Smooth muscle cell (in vitro differentiated cells): Measurements from ENCODE around the gene GLYATL2. TPM values are rescaled to one million over a fixed set of nuclear protein-coding genes. Genes with fewer than 3 reads are reported as not detected.

ENCODE experiments used
- DNase-seq: peaks from one replicate; lab custom pipeline; 2025; ENCODE audit not compliant: unreplicated experiment; lab: John Stamatoyannopoulos, UW
- H2AFZ ChIP-seq: fragments of 200-600 bp; sonication (generic); 2 replicates; pipeline ENCODE4 v1.6.0; 2016; ENCODE audit warnings: antibody characterized with exemption, low read depth, mild to moderate bottlenecking
- H3F3A ChIP-seq: fragments of 200-600 bp; sonication (generic); 2 replicates; pipeline ENCODE4 v1.6.0; 2017; ENCODE audit warnings: antibody characterized with exemption, low read depth
- H3K27ac ChIP-seq: fragments of 200-600 bp; sonication (generic); 2 replicates; pipeline ENCODE4 v1.5.1; 2016; ENCODE audit warnings: low read depth, mild to moderate bottlenecking
- H3K27me3 ChIP-seq: fragments of 200-600 bp; sonication (generic); 2 replicates; pipeline ENCODE4 v1.6.1; 2016; ENCODE audit warnings: low read depth, mild to moderate bottlenecking
- H3K36me3 ChIP-seq: fragments of 200-600 bp; sonication (generic); 2 replicates; pipeline ENCODE4 v1.5.1; 2016; ENCODE audit warnings: low read depth
- H3K4me1 ChIP-seq: fragments of 200-600 bp; sonication (generic); 2 replicates; pipeline ENCODE4 v1.5.1; 2016; ENCODE audit warnings: low read depth
- H3K4me2 ChIP-seq: fragments of 200-600 bp; sonication (generic); 2 replicates; pipeline ENCODE4 v1.6.0; 2016; ENCODE audit warnings: mild to moderate bottlenecking
- H3K4me3 ChIP-seq: fragments of 200-600 bp; sonication (generic); 2 replicates; pipeline ENCODE4 v1.5.1; 2016; ENCODE audit warnings: mild to moderate bottlenecking
- H3K79me2 ChIP-seq: fragments of 200-600 bp; sonication (generic); 2 replicates; pipeline ENCODE4 v1.6.0; 2016; ENCODE audit warnings: low read depth, mild to moderate bottlenecking
- H3K9ac ChIP-seq: fragments of 200-600 bp; sonication (generic); 2 replicates; pipeline ENCODE4 v1.6.0; 2016; ENCODE audit warnings: low read depth
- H3K9me3 ChIP-seq: fragments of 200-600 bp; sonication (generic); replicated peaks from 2 replicates; pipeline ENCODE4 v1.5.1; 2016; ENCODE audit warnings: low read depth
- H4K20me1 ChIP-seq: fragments of 200-600 bp; sonication (generic); 2 replicates; pipeline ENCODE4 v1.6.0; 2016; ENCODE audit warnings: low read depth
- WGBS: methylation state at CpG from one replicate; pipeline ENCODE4 v1.1.7; 2016; ENCODE audit warnings: low lambda C conversion rate; 5-methylcytosine and 5-hydroxymethylcytosine counted together
- polyA plus RNA-seq: library from polyadenylated mRNA; unstranded; fragments of >200 nt; fragmentation: Nextera tagmentation; extraction: Ambion mirVana; gene quantifications from 2 replicates; pipeline ENCODE4 v1.2.1, GENCODE V29; 2016
- total RNA-seq: library from RNA; depleted of rRNA; stranded (reverse); fragments of >200 nt; gene quantifications from 2 replicates; pipeline ENCODE4 v1.2.3, GENCODE V29; 2014
- TF ChIP-seq, protein P1 (sequence below): fragments of 200-600 bp; sonication (generic); IDR thresholded peaks from 2 replicates; pipeline ENCODE4 v1.5.1; 2017; ENCODE audit warnings: borderline replicate concordance, mild to moderate bottlenecking, antibody characterized with exemption; ENCODE audit not compliant: insufficient read depth, poor library complexity, severe bottlenecking

The GLYATL2 gene
- total and polyA plus RNA-seq, 2 experiments from 2014 or later, result 0.09 to 1.6 TPM

DNA sequence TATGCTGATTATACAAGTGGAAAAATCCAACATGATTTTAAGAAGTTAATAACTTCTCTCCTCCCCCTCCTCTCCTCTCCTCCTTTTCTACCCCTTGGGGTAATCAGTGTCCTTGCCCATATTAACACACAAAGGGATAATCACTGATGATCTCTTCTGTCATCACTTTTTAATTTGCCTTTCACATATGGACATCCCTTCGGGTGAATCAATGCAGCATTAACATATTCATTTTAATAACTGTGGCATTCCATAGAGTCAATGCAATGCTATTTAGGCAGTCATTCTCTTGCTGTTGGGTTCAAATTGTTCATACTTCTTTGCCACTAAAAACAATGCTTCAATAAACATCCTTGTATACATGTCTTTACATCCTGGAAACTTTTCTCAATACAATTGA, 42.9 kb upstream of the GLYATL2 start:
- Histone ChIP-seq H3K9me3 (no peaks in the 10 kb centered on the region), H3K27me3 (no peaks in the 10 kb centered on the region), H3K4me1 (no peaks in the 10 kb centered on the region), H2AFZ (no peak overlapping the region), H3K79me2 (no peaks in the 10 kb centered on the region), H4K20me1 (no peaks in the 10 kb centered on the region), H3K4me2 (no peak overlapping the region), H3K9ac (no peak overlapping the region), H3K36me3 (no peaks in the 10 kb centered on the region), H3K27ac (no peak overlapping the region), H3K4me3 (no peak overlapping the region), H3F3A (no peaks in the 10 kb centered on the region)
- WGBS, result 71% methylated on average over 1 of the region's 1 CpG
- TF ChIP-seq, protein P1, sequence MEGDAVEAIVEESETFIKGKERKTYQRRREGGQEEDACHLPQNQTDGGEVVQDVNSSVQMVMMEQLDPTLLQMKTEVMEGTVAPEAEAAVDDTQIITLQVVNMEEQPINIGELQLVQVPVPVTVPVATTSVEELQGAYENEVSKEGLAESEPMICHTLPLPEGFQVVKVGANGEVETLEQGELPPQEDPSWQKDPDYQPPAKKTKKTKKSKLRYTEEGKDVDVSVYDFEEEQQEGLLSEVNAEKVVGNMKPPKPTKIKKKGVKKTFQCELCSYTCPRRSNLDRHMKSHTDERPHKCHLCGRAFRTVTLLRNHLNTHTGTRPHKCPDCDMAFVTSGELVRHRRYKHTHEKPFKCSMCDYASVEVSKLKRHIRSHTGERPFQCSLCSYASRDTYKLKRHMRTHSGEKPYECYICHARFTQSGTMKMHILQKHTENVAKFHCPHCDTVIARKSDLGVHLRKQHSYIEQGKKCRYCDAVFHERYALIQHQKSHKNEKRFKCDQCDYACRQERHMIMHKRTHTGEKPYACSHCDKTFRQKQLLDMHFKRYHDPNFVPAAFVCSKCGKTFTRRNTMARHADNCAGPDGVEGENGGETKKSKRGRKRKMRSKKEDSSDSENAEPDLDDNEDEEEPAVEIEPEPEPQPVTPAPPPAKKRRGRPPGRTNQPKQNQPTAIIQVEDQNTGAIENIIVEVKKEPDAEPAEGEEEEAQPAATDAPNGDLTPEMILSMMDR, result no peak
- DNase-seq, result no peak

DNA sequence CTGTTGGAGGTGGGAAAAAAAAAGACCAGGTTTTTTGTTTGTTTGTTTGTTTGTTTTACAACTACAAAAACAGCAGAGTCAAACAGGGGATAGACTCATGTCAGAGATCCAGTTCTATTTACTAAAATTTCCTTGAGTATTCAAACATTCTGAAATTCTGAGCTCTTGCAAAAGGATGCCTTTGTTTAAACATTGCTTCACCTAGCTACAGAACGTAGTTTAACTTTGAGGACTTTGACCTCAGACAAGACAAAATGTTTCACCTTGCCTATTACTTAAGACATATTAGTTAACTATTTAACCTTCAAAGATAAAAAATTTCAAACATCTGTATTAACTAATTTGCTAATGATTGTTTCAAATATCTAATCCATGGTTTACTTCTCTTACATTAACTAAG, 36.1 kb upstream of the GLYATL2 start:
- no peak for DNase-seq
- no peaks in the 10 kb centered on the region for H3K79me2 ChIP-seq
- no peak overlapping the region for H3K27ac ChIP-seq
- H4K20me1 ChIP-seq, result no peaks in the 10 kb centered on the region
- no peaks in the 10 kb centered on the region for H3F3A ChIP-seq
- H3K36me3 ChIP-seq, result no peaks in the 10 kb centered on the region
- no peak overlapping the region for H3K9ac ChIP-seq
- no peaks in the 10 kb centered on the region for H3K27me3 ChIP-seq
- no peak overlapping the region for H3K4me3 ChIP-seq
- H2AFZ ChIP-seq, result no peak overlapping the region
- 86% methylated on average over 1 of the region's 1 CpG for WGBS
- no peak overlapping the region for H3K4me2 ChIP-seq
- peaks cover 5% of the 10 kb centered on the region for H3K9me3 ChIP-seq
- no peaks in the 10 kb centered on the region for H3K4me1 ChIP-seq
- TF ChIP-seq, protein P1, result no peak

DNA sequence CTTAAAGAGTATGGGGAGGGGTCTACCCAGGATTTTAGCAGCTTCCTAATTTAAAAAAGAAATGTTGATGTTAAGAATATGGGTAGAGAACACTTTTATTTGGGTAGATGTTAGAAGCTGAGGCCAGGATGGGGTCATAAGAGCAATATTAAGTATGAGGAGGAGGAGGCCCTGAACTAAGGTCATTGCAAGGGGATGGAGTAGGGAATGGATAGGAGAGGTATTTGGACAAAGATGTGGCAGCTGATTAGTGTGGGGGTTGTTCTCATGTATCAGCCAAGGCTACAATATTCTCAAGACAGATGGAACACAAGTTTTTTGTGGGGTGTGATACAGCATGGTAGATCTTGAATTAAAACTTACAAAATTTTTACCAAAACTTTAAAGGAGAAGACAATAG, 35.7 kb upstream of the GLYATL2 start:
- Histone ChIP-seq H3K27ac (no peak overlapping the region), H3K36me3 (no peaks in the 10 kb centered on the region), H4K20me1 (no peaks in the 10 kb centered on the region), H2AFZ (no peak overlapping the region), H3K9me3 (peaks cover 5% of the 10 kb centered on the region), H3K9ac (no peak overlapping the region), H3K4me3 (no peak overlapping the region), H3K79me2 (no peaks in the 10 kb centered on the region), H3K4me2 (no peak overlapping the region), H3K27me3 (no peaks in the 10 kb centered on the region), H3K4me1 (no peaks in the 10 kb centered on the region), H3F3A (no peaks in the 10 kb centered on the region)
- no peak for DNase-seq
- TF ChIP-seq, protein P1, result no peak

DNA sequence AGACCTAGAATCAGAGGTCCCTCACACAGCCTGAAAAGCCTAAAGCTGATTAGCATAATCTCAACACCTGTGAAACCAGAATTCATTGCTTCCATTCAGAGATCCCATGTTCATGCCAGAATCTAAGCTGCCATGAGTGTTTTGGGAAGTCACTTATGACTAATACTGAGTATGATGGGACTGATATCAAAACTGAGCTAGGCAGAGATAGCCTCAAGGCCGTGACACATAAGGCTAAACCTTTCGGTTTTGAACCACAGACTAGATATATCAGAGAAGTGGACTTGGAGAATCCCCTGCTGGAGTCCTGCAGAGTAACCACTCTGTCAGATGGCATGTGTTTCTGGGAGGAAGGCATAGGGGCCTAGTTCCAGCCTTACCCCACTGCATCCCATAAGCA, 23.1 kb upstream of the GLYATL2 start:
- no peaks in the 10 kb centered on the region for H3F3A ChIP-seq
- no peaks in the 10 kb centered on the region for H3K27me3 ChIP-seq
- no peaks in the 10 kb centered on the region for H4K20me1 ChIP-seq
- no peaks in the 10 kb centered on the region for H3K4me1 ChIP-seq
- no peaks in the 10 kb centered on the region for H3K79me2 ChIP-seq
- TF ChIP-seq, protein P1, result no peak
- H3K27ac ChIP-seq, result no peak overlapping the region
- no peak overlapping the region for H3K4me2 ChIP-seq
- H3K4me3 ChIP-seq, result no peak overlapping the region
- H3K36me3 ChIP-seq, result no peaks in the 10 kb centered on the region
- no peak overlapping the region for H3K9ac ChIP-seq
- no peaks in the 10 kb centered on the region for H3K9me3 ChIP-seq
- no peak for DNase-seq
- H2AFZ ChIP-seq, result no peak overlapping the region
- 82% methylated on average over 2 of the region's 2 CpGs for whole genome bisulfite sequencing
